Breast epithelium (tissue), 4 donors: ENCODE data around the gene PTPRN2. TPM values are rescaled to one million over a fixed set of nuclear protein-coding genes. Genes with fewer than 3 reads are reported as not detected.

ENCODE experiments used
- DNase-seq, 2 donors: peaks; one replicate each; pipeline ENCODE4 v3.0.0-alpha.2; 2019; ENCODE audit warnings: low spot score in 2 of 2
- H3K27ac ChIP-seq, 2 donors: fragments of 200-600 bp; sonication (generic) in 1 of 2; one replicate each; pipeline ENCODE4 v1.5.1; 2016 to 2019; ENCODE audit warnings: mild to moderate bottlenecking in 1 of 2
- H3K27me3 ChIP-seq, 2 donors: fragments of 200-600 bp; sonication (generic) in 1 of 2; one replicate each; pipeline versions ENCODE4 v1.5.1 to v1.6.0; 2017 to 2019; ENCODE audit warnings: control low read depth in 1 of 2, mild to moderate bottlenecking in 1 of 2
- H3K36me3 ChIP-seq: fragments of 200-600 bp; one replicate; pipeline ENCODE4 v1.5.1; 2019
- H3K4me1 ChIP-seq, 2 donors: fragments of 200-600 bp; sonication (generic); one replicate each; pipeline ENCODE4 v1.5.1; 2016 to 2019; ENCODE audit warnings: control low read depth in 1 of 2
- H3K4me3 ChIP-seq, 3 donors: fragments of 200-600 bp; sonication (generic); 1 replicate in 2 of 3; 2 replicates in 1 of 3; pipeline ENCODE4 v1.5.1; 2016 to 2019; ENCODE audit warnings: mild to moderate bottlenecking in 3 of 3, moderate library complexity in 2 of 3
- H3K9me3 ChIP-seq, 2 donors: fragments of 200-600 bp; sonication (generic) in 1 of 2; one replicate each; pipeline ENCODE4 v1.5.1; 2016 to 2019; ENCODE audit warnings: control low read depth in 1 of 2
- POLR2A ChIP-seq: fragments of 450-650 bp; IDR thresholded peaks from one replicate; pipeline ENCODE4 v1.6.1; 2016; ENCODE audit warnings: antibody characterized with exemption, mild to moderate bottlenecking, moderate library complexity
- POLR2AphosphoS5 ChIP-seq, 3 donors: sonication (generic); formaldehyde crosslinking; IDR thresholded peaks; one replicate each; pipeline ENCODE4 v1.6.1; 2017; ENCODE audit warnings: antibody characterized with exemption in 3 of 3
- intact Hi-C: fragments of 100-400 bp; cut with DNase I; formaldehyde crosslinking; loops from one replicate; pipeline ENCODE4 v1.15.1; 2023; ENCODE audit warnings: low total_unique reads
- total RNA-seq, 3 donors: library from RNA; depleted of rRNA; stranded (reverse); fragments of >200 nt; gene quantifications; one replicate each; pipeline ENCODE4 v1.1.0, GENCODE V29; 2016
- TF ChIP-seq, protein P1 (sequence below), 3 donors: fragments of 450-650 bp; IDR thresholded peaks; one replicate each; pipeline ENCODE4 v1.5.1; 2016 to 2017; ENCODE audit warnings: antibody characterized with exemption in 3 of 3, mild to moderate bottlenecking in 3 of 3, moderate library complexity in 3 of 3

The PTPRN2 gene
- total RNA-seq, 3 donors from 2014 or later = 1.6 to 2.2 (median 2.2) TPM

DNA sequence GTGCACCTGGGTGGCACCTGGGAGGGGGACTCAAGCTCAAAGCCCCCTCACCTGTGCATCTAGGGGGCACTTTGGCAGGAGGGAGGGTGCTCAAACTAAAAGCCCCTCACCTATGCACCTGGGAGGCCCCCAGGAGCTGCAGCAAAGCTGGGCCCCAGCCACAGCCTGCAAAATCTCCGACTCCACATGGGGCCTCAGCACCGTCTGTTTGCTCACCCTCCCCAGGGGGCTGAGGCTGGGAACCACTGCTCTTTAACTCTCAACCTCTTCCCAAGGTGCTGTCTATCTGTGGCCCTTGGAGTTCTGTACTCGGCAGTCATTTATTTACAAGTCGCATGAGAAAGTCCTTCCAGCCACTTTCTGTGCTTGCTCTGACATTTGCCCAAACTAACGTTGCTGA lies 792.4 kb downstream of the PTPRN2 start:
- intact Hi-C loops = no loop called here
- H3K27me3 ChIP-seq = peaks cover 0 to 11% of the 10 kb centered on the region in 2 donors
- no peaks in the 10 kb centered on the region for H3K36me3 ChIP-seq
- no peak for DNase-seq
- peaks cover 0 to 26% of the 10 kb centered on the region in 2 donors for H3K9me3 ChIP-seq
- no peak for TF ChIP-seq POLR2AphosphoS5 (IDR thresholded peaks at IDR 0.05)
- H3K4me3 ChIP-seq = no peak overlapping the region
- H3K27ac ChIP-seq = no peak overlapping the region
- H3K4me1 ChIP-seq = no peaks in the 10 kb centered on the region

DNA sequence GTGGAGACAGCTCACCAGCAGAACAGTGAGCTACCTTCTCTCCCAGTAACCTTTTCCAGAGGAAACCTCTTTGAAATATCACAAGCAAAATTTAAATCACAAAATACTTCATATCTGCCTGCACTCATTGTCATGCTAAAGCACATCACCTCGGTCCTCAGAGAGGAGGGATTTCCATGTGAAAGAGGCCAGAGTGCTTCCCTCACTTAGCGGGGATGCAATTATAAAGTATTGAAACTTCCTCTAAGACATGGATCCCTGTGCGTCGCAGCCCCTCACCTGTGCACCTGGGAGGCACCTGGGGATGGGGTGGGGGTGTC lies 792.9 kb downstream of the PTPRN2 start:
- peaks cover 0 to 11% of the 10 kb centered on the region in 2 donors for H3K27me3 ChIP-seq
- DNase-seq = no peak
- H3K9me3 ChIP-seq = peaks cover 0 to 26% of the 10 kb centered on the region in 2 donors
- no peaks in the 10 kb centered on the region for H3K36me3 ChIP-seq
- H3K27ac ChIP-seq = no peak overlapping the region
- intact Hi-C loops = no loop called here
- TF ChIP-seq, protein P1, sequence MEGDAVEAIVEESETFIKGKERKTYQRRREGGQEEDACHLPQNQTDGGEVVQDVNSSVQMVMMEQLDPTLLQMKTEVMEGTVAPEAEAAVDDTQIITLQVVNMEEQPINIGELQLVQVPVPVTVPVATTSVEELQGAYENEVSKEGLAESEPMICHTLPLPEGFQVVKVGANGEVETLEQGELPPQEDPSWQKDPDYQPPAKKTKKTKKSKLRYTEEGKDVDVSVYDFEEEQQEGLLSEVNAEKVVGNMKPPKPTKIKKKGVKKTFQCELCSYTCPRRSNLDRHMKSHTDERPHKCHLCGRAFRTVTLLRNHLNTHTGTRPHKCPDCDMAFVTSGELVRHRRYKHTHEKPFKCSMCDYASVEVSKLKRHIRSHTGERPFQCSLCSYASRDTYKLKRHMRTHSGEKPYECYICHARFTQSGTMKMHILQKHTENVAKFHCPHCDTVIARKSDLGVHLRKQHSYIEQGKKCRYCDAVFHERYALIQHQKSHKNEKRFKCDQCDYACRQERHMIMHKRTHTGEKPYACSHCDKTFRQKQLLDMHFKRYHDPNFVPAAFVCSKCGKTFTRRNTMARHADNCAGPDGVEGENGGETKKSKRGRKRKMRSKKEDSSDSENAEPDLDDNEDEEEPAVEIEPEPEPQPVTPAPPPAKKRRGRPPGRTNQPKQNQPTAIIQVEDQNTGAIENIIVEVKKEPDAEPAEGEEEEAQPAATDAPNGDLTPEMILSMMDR (IDR thresholded peaks at IDR 0.05) = no peak
- TF ChIP-seq POLR2A (no peak), POLR2AphosphoS5 (IDR thresholded peaks at IDR 0.05) (no peak)
- no peaks in the 10 kb centered on the region for H3K4me1 ChIP-seq
- no peak overlapping the region for H3K4me3 ChIP-seq

DNA sequence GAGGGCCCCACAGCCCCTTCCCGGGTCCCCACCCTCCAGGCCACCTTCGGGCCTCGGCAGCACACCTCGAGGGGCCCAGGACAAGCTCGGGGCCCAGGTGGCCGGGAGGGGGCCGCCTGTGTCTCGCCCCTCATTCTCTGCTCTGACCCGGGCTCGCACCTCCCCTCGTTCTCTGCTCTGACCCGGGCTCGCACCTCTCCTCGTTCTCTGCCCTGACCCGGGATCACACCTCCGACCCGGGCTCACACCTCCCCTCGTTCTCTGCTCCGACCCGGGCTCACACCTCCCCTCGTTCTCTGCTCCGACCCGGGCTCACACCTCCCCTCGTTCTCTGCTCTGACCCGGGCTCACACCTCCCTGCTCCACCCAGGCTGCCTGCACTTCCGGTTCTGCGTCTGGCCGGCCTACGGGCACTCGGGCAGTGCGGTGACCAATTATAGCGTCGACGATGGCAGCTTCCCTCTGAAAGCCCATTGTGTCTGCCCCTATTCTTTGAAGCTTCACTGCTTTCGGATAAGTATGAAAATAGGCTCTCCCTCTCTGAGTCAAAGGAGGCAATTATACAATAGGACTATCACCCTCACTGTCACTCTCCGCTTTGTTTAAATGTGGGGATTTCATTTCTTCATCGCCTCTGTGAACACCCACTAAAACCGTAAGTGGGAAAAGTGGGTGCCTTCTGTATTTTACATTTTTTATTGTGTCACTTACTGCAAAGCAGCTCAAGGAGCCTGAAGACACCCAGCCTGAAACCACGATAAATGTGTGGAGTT lies 793.5 kb downstream of the PTPRN2 start:
- TF ChIP-seq, protein P1 (IDR thresholded peaks at IDR 0.05) = no peak
- TF ChIP-seq POLR2AphosphoS5 (IDR thresholded peaks at IDR 0.05) (no peak), POLR2A (no peak)
- Histone ChIP-seq H3K4me1 (no peaks in the 10 kb centered on the region), H3K36me3 (no peaks in the 10 kb centered on the region), H3K4me3 (no peak overlapping the region), H3K27ac (no peak overlapping the region), H3K9me3 (peaks cover 0 to 24% of the 10 kb centered on the region in 2 donors), H3K27me3 (peaks cover 0 to 11% of the 10 kb centered on the region in 2 donors)
- no peak for DNase-seq
- intact Hi-C loops = loop anchor here (2.0 kb wide), 1 partner anchor 73 kb away; no protein-coding TSS in a partner anchor

DNA sequence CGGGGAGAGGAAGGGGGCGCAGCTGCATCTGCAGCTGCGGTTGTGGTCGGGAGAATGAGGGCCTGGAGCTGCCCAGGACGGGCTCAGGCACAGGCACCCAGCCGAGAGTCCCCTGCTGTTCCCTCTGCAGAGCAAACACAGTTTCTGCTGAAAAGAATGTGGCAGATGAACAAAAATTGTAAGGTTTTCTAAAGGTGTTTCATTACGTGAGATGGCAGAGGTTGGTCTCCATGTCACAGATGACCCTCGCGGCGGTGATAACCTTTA lies 794.6 kb downstream of the PTPRN2 start:
- Histone ChIP-seq H3K36me3 (no peaks in the 10 kb centered on the region), H3K4me1 (no peaks in the 10 kb centered on the region), H3K4me3 (no peak overlapping the region), H3K27me3 (peaks cover 0 to 17% of the 10 kb centered on the region in 2 donors), H3K27ac (no peak overlapping the region), H3K9me3 (peaks cover 0 to 15% of the 10 kb centered on the region in 2 donors)
- TF ChIP-seq POLR2AphosphoS5 (IDR thresholded peaks at IDR 0.05) (no peak), POLR2A (no peak)
- TF ChIP-seq, protein P1 (IDR thresholded peaks at IDR 0.05) = no peak
- no peak for DNase-seq
- intact Hi-C loops = loop anchor here (2.0 kb wide), 1 partner anchor 74 kb away; no protein-coding TSS in a partner anchor

DNA sequence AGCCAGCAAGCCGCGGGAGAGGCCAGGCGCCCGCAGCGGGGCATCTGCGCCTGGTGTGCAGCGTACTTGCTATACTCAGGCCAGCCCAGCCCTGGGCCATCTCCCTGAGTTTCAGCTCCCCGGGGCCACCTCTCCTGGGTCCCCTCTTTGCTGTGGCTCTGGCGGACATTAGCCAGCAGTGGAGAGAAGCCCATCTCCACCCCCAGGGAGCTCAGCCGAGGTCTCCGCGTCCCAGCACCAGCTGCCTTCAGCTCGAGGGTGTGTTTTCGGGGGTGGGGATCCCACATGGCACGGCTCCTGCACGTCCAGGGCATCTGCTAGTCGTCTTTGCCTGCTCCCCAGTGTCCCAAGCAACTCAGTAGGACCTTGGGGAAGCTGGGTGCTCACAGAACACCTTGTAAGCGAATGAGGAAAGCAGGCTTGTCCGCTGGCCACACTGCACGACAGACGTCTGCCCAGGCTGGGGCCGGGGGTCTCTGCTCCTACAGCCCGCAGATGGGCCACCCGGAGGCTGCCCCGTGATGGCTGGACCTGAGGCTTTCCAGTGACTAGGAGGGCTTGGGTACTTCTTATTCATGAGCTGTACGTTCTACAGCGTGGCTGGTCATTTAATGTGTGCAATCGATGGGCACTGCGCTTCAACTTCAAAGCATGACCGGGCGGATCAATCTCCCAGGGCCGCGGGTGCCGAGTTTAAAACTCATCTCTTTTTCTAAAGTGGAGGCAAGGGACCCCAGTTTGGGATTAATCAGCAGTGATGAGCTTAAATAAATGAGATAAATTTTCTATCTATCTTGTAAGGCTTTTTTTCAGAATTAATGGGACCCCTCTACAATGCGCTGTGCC lies 795.2 kb downstream of the PTPRN2 start:
- Histone ChIP-seq H3K4me3 (no peak overlapping the region), H3K27me3 (peaks cover 0 to 17% of the 10 kb centered on the region in 2 donors), H3K36me3 (no peaks in the 10 kb centered on the region), H3K27ac (no peak overlapping the region), H3K9me3 (peaks cover 0 to 14% of the 10 kb centered on the region in 2 donors), H3K4me1 (no peaks in the 10 kb centered on the region)
- DNase-seq = no peak
- intact Hi-C loops = loop anchor here (2.0 kb wide), 1 partner anchor 74 kb away; no protein-coding TSS in a partner anchor
- TF ChIP-seq POLR2A = no peak
- no peak for TF ChIP-seq POLR2AphosphoS5 (IDR thresholded peaks at IDR 0.05)
- TF ChIP-seq, protein P1 (IDR thresholded peaks at IDR 0.05) = no peak
